Immature natural killer cell (primary cell): Measurements from ENCODE around the gene INO80C. TPM values are rescaled to one million over a fixed set of nuclear protein-coding genes. Genes with fewer than 3 reads are reported as not detected.

Experiments
- DNase-seq, 3 donors: peaks; one replicate each; pipeline ENCODE4 v3.0.0; 2022; ENCODE audit warnings: mixed read lengths in 1 of 3
- H3K27ac Mint-ChIP-seq, 6 donors: one replicate each; pipeline ENCODE4 v1.8.0; 2020; ENCODE audit warnings: mixed read lengths in 6 of 6, mild to moderate bottlenecking in 5 of 6, inconsistent platforms in 4 of 6, moderate library complexity in 3 of 6
- H3K27me3 Mint-ChIP-seq, 3 donors: one replicate each; pipeline ENCODE4 v1.8.0; 2020 to 2021; ENCODE audit warnings: low read depth in 3 of 3, mild to moderate bottlenecking in 3 of 3, mixed read lengths in 3 of 3, moderate library complexity in 3 of 3, inconsistent platforms in 1 of 3
- H3K36me3 Mint-ChIP-seq, 3 donors: one replicate each; pipeline ENCODE4 v1.8.0; 2020; ENCODE audit warnings: mixed read lengths in 3 of 3, inconsistent platforms in 2 of 3, mild to moderate bottlenecking in 2 of 3
- H3K4me1 Mint-ChIP-seq, 2 donors: one replicate each; pipeline ENCODE4 v1.8.0; 2020; ENCODE audit warnings: inconsistent platforms in 2 of 2, mild to moderate bottlenecking in 2 of 2, mixed read lengths in 2 of 2, moderate library complexity in 1 of 2
- H3K4me3 Mint-ChIP-seq, 5 donors: one replicate each; pipeline ENCODE4 v1.8.0; 2020; ENCODE audit warnings: mild to moderate bottlenecking in 5 of 5, mixed read lengths in 5 of 5, inconsistent platforms in 3 of 5, moderate library complexity in 3 of 5
- H3K9me3 Mint-ChIP-seq, 6 donors: one replicate each; pipeline ENCODE4 v1.8.0; 2020; ENCODE audit warnings: mild to moderate bottlenecking in 6 of 6, mixed read lengths in 6 of 6, inconsistent platforms in 4 of 6, moderate library complexity in 3 of 6
- polyA plus RNA-seq, 3 donors: library from polyadenylated mRNA; unstranded; fragments of 300-500 nt; fragmentation: Illumina TruSeq; gene quantifications; one replicate each; pipeline ENCODE4 v1.2.3, GENCODE V29; 2021

The INO80C gene
- polyA plus RNA-seq, 3 donors from 2014 or later = 12.7 to 28.6 (median 24.6) TPM

- Mint-ChIP-seq H3K4me1 (peaks cover 0 to under 1% of the 10 kb centered on the region in 2 donors), H3K36me3 (no peaks in the 10 kb centered on the region), H3K9me3 (no peaks in the 10 kb centered on the region), H3K27me3 (peaks cover 0 to 2% (median 0%) of the 10 kb centered on the region in 3 donors), H3K4me3 (no peak overlapping the region), H3K27ac (no peak overlapping the region)
- no peak for DNase-seq
Observed at GRCh38 chr18:35519148-35519899, 21.6 kb upstream of the INO80C start.

- Mint-ChIP-seq H3K9me3 (no peaks in the 10 kb centered on the region), H3K27ac (no peak overlapping the region), H3K36me3 (no peaks in the 10 kb centered on the region), H3K4me3 (no peak overlapping the region), H3K27me3 (peaks cover 0 to 2% (median 0%) of the 10 kb centered on the region in 3 donors), H3K4me1 (no peaks in the 10 kb centered on the region)
- no peak for DNase-seq
Observed at GRCh38 chr18:35517715-35518114, 20.0 kb upstream of the INO80C start.

DNA sequence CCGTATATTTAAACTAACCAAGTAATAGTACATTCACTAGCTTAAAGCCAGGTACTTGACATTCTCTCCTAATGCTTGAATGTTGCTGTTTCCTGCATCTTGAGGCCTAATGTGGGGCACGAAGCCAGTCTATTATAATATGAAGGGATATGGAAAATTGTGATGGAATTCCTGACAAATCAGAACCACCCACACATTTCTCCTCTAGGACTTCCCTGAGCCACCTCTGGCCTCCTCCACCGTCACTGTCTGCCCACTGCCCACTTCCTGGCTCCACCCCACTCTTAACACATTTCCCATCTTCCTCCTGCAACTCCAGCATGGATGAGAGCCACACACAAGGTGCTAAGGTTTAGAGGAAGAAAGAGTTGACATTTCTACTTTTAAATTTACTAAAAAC lies 19.0 kb upstream of the INO80C start:
- peaks cover 0 to 2% (median 0%) of the 10 kb centered on the region in 3 donors for H3K27me3 Mint-ChIP-seq
- H3K27ac Mint-ChIP-seq = no peak overlapping the region
- H3K36me3 Mint-ChIP-seq = no peaks in the 10 kb centered on the region
- no peak for DNase-seq
- H3K4me3 Mint-ChIP-seq = no peak overlapping the region
- no peaks in the 10 kb centered on the region for H3K4me1 Mint-ChIP-seq
- H3K9me3 Mint-ChIP-seq = no peaks in the 10 kb centered on the region

- Mint-ChIP-seq H3K27me3 (peaks cover 0 to 2% (median 0%) of the 10 kb centered on the region in 3 donors), H3K36me3 (no peaks in the 10 kb centered on the region), H3K4me3 (no peak overlapping the region), H3K4me1 (no peaks in the 10 kb centered on the region), H3K27ac (no peak overlapping the region), H3K9me3 (no peaks in the 10 kb centered on the region)
- no peak for DNase-seq
Observed at GRCh38 chr18:35516351-35516750, 18.6 kb upstream of the INO80C start.

DNA sequence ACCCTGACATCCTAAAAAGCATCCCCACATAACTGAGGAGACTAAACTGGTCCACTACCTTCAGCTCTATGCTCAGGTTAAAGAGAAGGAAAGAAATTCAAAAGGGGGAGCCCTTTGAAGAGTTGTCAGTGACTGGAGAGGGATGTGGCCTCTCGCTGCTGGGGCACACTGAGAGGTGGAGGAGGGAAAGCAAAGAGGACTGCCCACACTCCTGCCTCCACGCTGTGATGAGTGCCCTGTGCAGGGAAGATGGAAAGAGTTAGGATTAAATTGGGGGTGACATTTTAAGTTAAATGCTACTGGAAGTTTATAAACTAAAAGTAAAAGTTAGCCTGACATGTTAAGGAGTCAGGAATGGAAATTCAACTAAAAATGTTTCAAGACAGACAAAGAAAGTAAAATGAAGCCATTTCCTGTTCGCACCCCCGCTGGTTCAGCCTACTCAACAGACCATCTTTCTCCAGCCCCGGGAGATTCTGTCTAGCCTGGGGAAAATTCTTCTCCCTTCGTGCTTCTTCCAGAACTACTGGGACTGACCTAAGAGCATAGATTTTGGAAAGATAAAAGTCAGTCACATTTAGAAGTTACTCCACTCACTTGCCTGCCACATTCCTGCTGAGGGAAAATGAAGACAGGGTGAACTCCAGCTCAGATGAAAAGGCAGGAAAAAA lies 17.8 kb upstream of the INO80C start:
- Mint-ChIP-seq H3K4me3 (no peak overlapping the region), H3K4me1 (no peaks in the 10 kb centered on the region)

DNA sequence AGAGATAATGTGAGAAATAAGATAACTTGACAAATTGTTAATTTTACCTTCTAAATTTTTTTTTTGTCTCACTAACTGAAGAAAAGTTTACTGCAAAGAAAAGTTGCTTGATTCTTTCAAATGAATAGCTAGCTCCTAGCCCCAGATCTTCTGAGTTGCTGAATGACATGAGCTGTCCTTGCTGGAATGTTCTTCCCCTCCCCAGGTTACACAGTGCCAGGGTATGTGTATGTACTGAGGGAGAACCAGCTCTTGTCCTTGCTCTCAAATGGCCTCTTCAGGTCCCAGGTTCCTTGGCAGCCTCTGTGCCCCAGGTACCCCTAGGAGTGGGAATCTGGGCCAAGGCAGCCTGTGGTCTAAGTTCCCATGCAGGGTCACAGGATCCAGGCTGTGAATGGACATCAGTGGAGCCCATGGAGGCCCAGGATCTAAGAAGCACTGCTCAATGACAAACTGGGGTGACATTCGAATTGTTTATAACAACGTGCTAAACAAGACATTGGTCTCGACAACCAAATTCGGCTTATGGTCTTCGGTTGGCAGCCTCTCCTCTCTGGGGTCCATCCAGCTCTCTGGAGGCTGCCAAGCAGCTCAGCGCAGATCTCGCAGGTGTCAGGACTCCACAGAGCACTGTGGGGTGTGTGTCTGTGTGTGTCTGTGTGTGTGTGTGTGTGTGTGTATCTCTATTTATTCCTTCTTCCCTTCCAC lies 17.1 kb upstream of the INO80C start:
- Mint-ChIP-seq H3K27ac (no peak overlapping the region), H3K9me3 (no peaks in the 10 kb centered on the region), H3K27me3 (peaks cover 0 to 4% (median 0%) of the 10 kb centered on the region in 3 donors), H3K36me3 (no peaks in the 10 kb centered on the region), H3K4me3 (no peak overlapping the region), H3K4me1 (no peaks in the 10 kb centered on the region)
- no peak for DNase-seq

More for the DNA sequence above, 17.8 kb upstream of the INO80C start:
- peaks cover 0 to 2% (median 0%) of the 10 kb centered on the region in 3 donors for H3K27me3 Mint-ChIP-seq
- no peaks in the 10 kb centered on the region for H3K9me3 Mint-ChIP-seq
- no peaks in the 10 kb centered on the region for H3K36me3 Mint-ChIP-seq
- H3K27ac Mint-ChIP-seq = no peak overlapping the region
- DNase-seq = no peak

- H3K36me3 Mint-ChIP-seq = no peaks in the 10 kb centered on the region
- no peak overlapping the region for H3K4me3 Mint-ChIP-seq
- H3K27ac Mint-ChIP-seq = no peak overlapping the region
- H3K9me3 Mint-ChIP-seq = no peaks in the 10 kb centered on the region
- H3K4me1 Mint-ChIP-seq = no peaks in the 10 kb centered on the region
- no peak for DNase-seq
- peaks cover 0 to 4% (median 0%) of the 10 kb centered on the region in 3 donors for H3K27me3 Mint-ChIP-seq
Observed at GRCh38 chr18:35514283-35514682, 16.5 kb upstream of the INO80C start.

- no peaks in the 10 kb centered on the region for H3K36me3 Mint-ChIP-seq
- H3K27ac Mint-ChIP-seq = no peak overlapping the region
- peaks cover 0 to 2% (median 0%) of the 10 kb centered on the region in 3 donors for H3K27me3 Mint-ChIP-seq
- DNase-seq = no peak
- H3K4me3 Mint-ChIP-seq = no peak overlapping the region
- no peaks in the 10 kb centered on the region for H3K4me1 Mint-ChIP-seq
- H3K9me3 Mint-ChIP-seq = no peaks in the 10 kb centered on the region
Observed at GRCh38 chr18:35513181-35513936, 15.6 kb upstream of the INO80C start.

DNA sequence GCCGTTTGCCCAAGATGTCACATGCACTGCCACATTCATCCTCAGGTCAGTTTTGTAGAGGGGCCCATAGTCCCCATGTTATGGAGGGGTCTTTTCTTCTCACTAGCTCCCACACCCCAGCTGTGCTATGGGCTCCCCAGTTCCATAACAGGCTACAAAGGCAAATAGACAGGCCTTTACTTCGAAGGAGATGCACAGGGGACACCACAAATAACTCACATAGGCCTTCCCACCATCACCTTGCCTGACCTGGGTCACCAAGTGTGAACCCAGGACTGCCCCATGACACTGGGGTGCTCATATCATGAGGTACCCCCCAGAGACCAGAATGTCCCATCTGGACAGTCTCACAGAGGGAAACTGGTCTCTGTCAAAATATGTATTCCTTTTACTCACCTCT lies 15.0 kb upstream of the INO80C start:
- H3K36me3 Mint-ChIP-seq = no peaks in the 10 kb centered on the region
- no peaks in the 10 kb centered on the region for H3K4me1 Mint-ChIP-seq
- H3K27ac Mint-ChIP-seq = no peak overlapping the region
- H3K4me3 Mint-ChIP-seq = no peak overlapping the region
- DNase-seq = no peak
- H3K27me3 Mint-ChIP-seq = peaks cover 0 to 2% (median 0%) of the 10 kb centered on the region in 3 donors
- no peaks in the 10 kb centered on the region for H3K9me3 Mint-ChIP-seq

- Mint-ChIP-seq H3K36me3 (no peaks in the 10 kb centered on the region), H3K4me1 (no peaks in the 10 kb centered on the region), H3K9me3 (no peaks in the 10 kb centered on the region), H3K27me3 (peaks cover 0 to 2% (median 0%) of the 10 kb centered on the region in 3 donors), H3K27ac (no peak overlapping the region), H3K4me3 (no peak overlapping the region)
- no peak for DNase-seq
Observed at GRCh38 chr18:35511833-35512232, 14.1 kb upstream of the INO80C start.

DNA sequence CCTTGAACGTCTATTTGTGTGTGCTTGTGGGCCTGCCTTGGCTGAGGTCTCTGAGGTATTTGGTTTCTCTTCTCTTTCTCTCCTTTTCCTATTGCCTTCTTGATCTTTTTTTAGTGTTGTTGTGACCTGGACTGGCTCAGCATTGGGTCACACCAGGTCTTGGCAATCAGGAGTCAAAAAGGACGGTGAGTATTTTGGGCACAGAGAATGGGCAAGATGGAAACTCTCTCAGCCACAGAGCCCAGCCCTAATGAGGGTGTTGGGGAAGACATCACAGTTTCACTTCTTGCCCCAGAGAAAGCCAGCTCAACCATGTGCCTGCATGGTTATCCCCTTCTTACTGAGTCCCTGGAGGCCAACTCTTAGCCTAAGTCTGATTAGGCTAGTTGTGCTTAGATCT lies 13.7 kb upstream of the INO80C start:
- Mint-ChIP-seq H3K4me3 (no peak overlapping the region), H3K27ac (no peak overlapping the region), H3K27me3 (peaks cover 0 to 2% (median 0%) of the 10 kb centered on the region in 3 donors), H3K4me1 (no peaks in the 10 kb centered on the region), H3K9me3 (no peaks in the 10 kb centered on the region), H3K36me3 (no peaks in the 10 kb centered on the region)
- no peak for DNase-seq

GRCh38 chr18:35510076-35510651 lies 12.4 kb upstream of the INO80C start:
- no peak for DNase-seq
- Mint-ChIP-seq H3K4me3 (no peak overlapping the region), H3K27ac (peak overlapping the region in 1 of 6 donors; percentile 20), H3K27me3 (peaks cover 2 to 3% (median 2%) of the 10 kb centered on the region in 3 donors), H3K36me3 (no peaks in the 10 kb centered on the region), H3K9me3 (no peaks in the 10 kb centered on the region), H3K4me1 (no peaks in the 10 kb centered on the region)

- Mint-ChIP-seq H3K27ac (no peak overlapping the region), H3K36me3 (no peaks in the 10 kb centered on the region), H3K9me3 (no peaks in the 10 kb centered on the region), H3K4me3 (no peak overlapping the region), H3K4me1 (no peaks in the 10 kb centered on the region), H3K27me3 (peaks cover 2 to 3% (median 2%) of the 10 kb centered on the region in 3 donors)
- no peak for DNase-seq
Observed at GRCh38 chr18:35508746-35509338, 11.1 kb upstream of the INO80C start.
